Liver (tissue), 9 donors: ENCODE data around the gene IYD. TPM values are rescaled to one million over a fixed set of nuclear protein-coding genes. Genes with fewer than 3 reads are reported as not detected.

ENCODE experiments used
- DNase-seq: peaks from one replicate; pipeline ENCODE4 v3.0.0-alpha.2; 2017; ENCODE audit warnings: low spot score
- H3K27ac ChIP-seq, 2 donors: one replicate each; pipeline ENCODE4 v1.7.0; 2013; ENCODE audit warnings: inconsistent platforms in 2 of 2, low read length in 2 of 2, control low read depth in 1 of 2, low read depth in 1 of 2, mild to moderate bottlenecking in 1 of 2
- H3K27me3 ChIP-seq, 4 donors: one replicate each; pipeline versions ENCODE4 v1.6.1 to v1.7.0; 2013; ENCODE audit warnings: low read length in 3 of 4, inconsistent platforms in 1 of 4, mild to moderate bottlenecking in 1 of 4, moderate library complexity in 1 of 4; ENCODE audit not compliant: control insufficient read depth in 4 of 4, insufficient read depth in 4 of 4
- H3K36me3 ChIP-seq, 4 donors: one replicate each; pipeline versions ENCODE4 v1.6.1 to v1.7.0; 2013; ENCODE audit warnings: low read length in 3 of 4, mild to moderate bottlenecking in 3 of 4, low read depth in 1 of 4, moderate library complexity in 1 of 4; ENCODE audit not compliant: control insufficient read depth in 4 of 4, insufficient read depth in 3 of 4
- H3K4me1 ChIP-seq, 4 donors: one replicate each; pipeline versions ENCODE4 v1.6.1 to v1.7.0; 2013; ENCODE audit warnings: low read length in 3 of 4, mild to moderate bottlenecking in 3 of 4, moderate library complexity in 1 of 4; ENCODE audit not compliant: control insufficient read depth in 4 of 4, insufficient read depth in 4 of 4
- H3K4me3 ChIP-seq, 3 donors: one replicate each; pipeline versions ENCODE4 v1.6.1 to v1.7.0; 2013; ENCODE audit warnings: low read length in 3 of 3, control low read depth in 1 of 3, low read depth in 1 of 3, mild to moderate bottlenecking in 1 of 3
- H3K9ac ChIP-seq, 2 donors: one replicate each; pipeline ENCODE4 v1.7.0; 2013; ENCODE audit warnings: low read length in 2 of 2, mild to moderate bottlenecking in 2 of 2, moderate library complexity in 2 of 2, control low read depth in 1 of 2, low read depth in 1 of 2
- H3K9me3 ChIP-seq, 4 donors: one replicate each; pipeline versions ENCODE4 v1.6.1 to v1.7.0; 2013; ENCODE audit warnings: low read length in 3 of 4; ENCODE audit not compliant: control insufficient read depth in 4 of 4
- FOXA1 ChIP-seq: IDR thresholded peaks from 2 replicates; pipeline ENCODE4 v1.6.1; 2016; ENCODE audit warnings: antibody characterized with exemption
- FOXA2 ChIP-seq: IDR thresholded peaks from 2 replicates; pipeline ENCODE4 v1.6.1; 2016; ENCODE audit warnings: antibody characterized with exemption
- GABPA ChIP-seq, 2 donors: IDR thresholded peaks in 1 of 2; conservative IDR thresholded peaks in 1 of 2; 2 replicates each; pipeline ENCODE4 v1.6.1; 2016; ENCODE audit warnings: antibody characterized with exemption in 2 of 2, mild to moderate bottlenecking in 1 of 2, moderate library complexity in 1 of 2
- HNF4A ChIP-seq, 2 donors: conservative IDR thresholded peaks; 2 replicates each; pipeline ENCODE4 v1.6.1; 2016; ENCODE audit warnings: antibody characterized with exemption in 2 of 2, mild to moderate bottlenecking in 2 of 2
- HNF4G ChIP-seq: IDR thresholded peaks from 2 replicates; pipeline ENCODE4 v1.6.1; 2016; ENCODE audit warnings: antibody characterized with exemption
- JUND ChIP-seq, 2 donors: IDR thresholded peaks; 2 replicates each; pipeline ENCODE4 v1.6.1; 2016; ENCODE audit warnings: antibody characterized with exemption in 2 of 2
- RAD21 ChIP-seq, 2 donors: IDR thresholded peaks; 2 replicates each; pipeline ENCODE4 v1.6.1; 2016; ENCODE audit warnings: antibody characterized with exemption in 2 of 2, mild to moderate bottlenecking in 2 of 2
- RXRA ChIP-seq, 2 donors: IDR thresholded peaks; 2 replicates each; pipeline ENCODE4 v1.6.1; 2017 to 2018; ENCODE audit warnings: antibody characterized with exemption in 2 of 2, mild to moderate bottlenecking in 1 of 2
- SP1 ChIP-seq: IDR thresholded peaks from 2 replicates; pipeline ENCODE4 v1.6.1; 2018; ENCODE audit warnings: antibody characterized with exemption, mild to moderate bottlenecking
- TAF1 ChIP-seq: conservative IDR thresholded peaks from 2 replicates; pipeline ENCODE4 v1.6.1; 2016; ENCODE audit warnings: antibody characterized with exemption, mild to moderate bottlenecking
- YY1 ChIP-seq: IDR thresholded peaks from 2 replicates; pipeline ENCODE4 v1.6.1; 2016; ENCODE audit warnings: antibody characterized with exemption, mild to moderate bottlenecking
- WGBS: extraction: QIAGEN DNeasy Blood & Tissue Kit; methylation state at CpG from one replicate; pipeline ENCODE4 v1.1.7; 2013; 5-methylcytosine and 5-hydroxymethylcytosine counted together
- polyA plus RNA-seq, 2 donors: library from polyadenylated mRNA; stranded (reverse) in 1 of 2; unstranded in 1 of 2; fragments of 200-250 nt in 1 of 2; fragments of >200 nt in 1 of 2; fragmentation: Nextera tagmentation in 1 of 2; extraction: Ambion mirVana in 1 of 2; gene quantifications; one replicate each; pipeline versions ENCODE4 v1.2.1 to v1.2.3, GENCODE V29; 2013 to 2015
- total RNA-seq, 2 donors: library from RNA; depleted of rRNA; stranded (reverse); fragments of >200 nt; gene quantifications; one replicate each; pipeline ENCODE4 v1.2.3, GENCODE V29; 2014
- TF ChIP-seq, protein P1 (sequence below): IDR thresholded peaks from 2 replicates; pipeline ENCODE4 v1.6.1; 2016; ENCODE audit warnings: antibody characterized with exemption
- TF ChIP-seq, protein P2 (sequence below): fragments of 150-350 bp; IDR thresholded peaks from 2 replicates; pipeline ENCODE4 v1.5.1; 2017; ENCODE audit warnings: improper control_type of control experiment, low read depth, low read length; ENCODE audit not compliant: missing input control
- TF ChIP-seq, protein P3 (sequence below): IDR thresholded peaks from 2 replicates; pipeline ENCODE4 v1.6.1; 2016; ENCODE audit warnings: antibody characterized with exemption
- TF ChIP-seq, protein P4 (sequence below): IDR thresholded peaks from 2 replicates; pipeline ENCODE4 v1.6.1; 2016; ENCODE audit warnings: antibody characterized with exemption, mild to moderate bottlenecking
- TF ChIP-seq, protein P5 (sequence below): IDR thresholded peaks from 2 replicates; pipeline ENCODE4 v1.6.1; 2016; ENCODE audit warnings: antibody characterized with exemption
- donor health status: healthy.
- donor health status: healthy.
- donor health status: healthy.
- donor health status: healthy.
- donor health status: healthy.

The IYD gene
- total and polyA plus RNA-seq, 4 donors, result 1.6 to 6.2 (median 2.6) TPM

DNA sequence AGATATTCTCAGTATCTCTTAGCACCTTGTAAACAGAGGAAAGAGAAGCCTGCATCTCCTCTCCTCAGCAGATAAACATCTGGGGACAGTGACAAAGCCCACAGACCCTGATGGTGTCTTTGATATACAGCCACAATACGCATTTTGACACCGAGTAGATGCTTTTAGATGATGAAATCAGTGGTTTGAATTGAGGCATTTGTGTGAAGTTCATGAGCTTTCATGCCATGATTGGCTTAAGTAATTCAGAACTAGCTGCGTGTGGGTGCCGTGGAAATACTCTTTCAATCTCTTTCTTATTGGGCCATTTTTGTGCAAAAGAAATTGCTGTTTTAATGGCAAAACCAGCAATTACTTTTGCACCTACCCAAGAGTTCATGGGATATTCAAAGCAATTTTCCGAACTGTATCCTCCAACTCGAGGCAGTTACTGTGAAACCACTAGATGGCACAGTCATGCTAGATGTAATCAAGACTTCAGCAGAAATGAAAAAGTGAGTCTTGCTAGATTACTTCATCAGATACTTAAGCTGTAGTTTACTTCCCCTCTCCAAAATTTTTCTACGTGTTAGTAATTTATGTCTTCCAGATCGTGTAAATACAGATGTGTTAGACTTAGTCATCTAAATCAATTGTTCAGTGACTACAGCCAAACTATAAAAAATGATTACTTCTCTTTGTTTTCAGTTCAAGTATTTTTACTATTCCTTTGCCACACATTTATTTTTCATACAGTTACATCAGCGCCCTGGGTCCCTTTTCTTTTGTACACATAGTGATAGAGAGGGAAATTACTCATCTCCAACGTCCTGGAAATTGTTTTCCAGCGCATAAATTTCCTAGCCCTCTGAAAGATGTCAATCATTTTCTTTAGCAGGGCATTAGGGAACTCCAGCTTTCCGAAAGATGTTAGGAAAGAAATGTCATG is 49.4 kb downstream of the IYD start (continued):
- TF ChIP-seq TAF1, result no peak
- TF ChIP-seq, protein P1, sequence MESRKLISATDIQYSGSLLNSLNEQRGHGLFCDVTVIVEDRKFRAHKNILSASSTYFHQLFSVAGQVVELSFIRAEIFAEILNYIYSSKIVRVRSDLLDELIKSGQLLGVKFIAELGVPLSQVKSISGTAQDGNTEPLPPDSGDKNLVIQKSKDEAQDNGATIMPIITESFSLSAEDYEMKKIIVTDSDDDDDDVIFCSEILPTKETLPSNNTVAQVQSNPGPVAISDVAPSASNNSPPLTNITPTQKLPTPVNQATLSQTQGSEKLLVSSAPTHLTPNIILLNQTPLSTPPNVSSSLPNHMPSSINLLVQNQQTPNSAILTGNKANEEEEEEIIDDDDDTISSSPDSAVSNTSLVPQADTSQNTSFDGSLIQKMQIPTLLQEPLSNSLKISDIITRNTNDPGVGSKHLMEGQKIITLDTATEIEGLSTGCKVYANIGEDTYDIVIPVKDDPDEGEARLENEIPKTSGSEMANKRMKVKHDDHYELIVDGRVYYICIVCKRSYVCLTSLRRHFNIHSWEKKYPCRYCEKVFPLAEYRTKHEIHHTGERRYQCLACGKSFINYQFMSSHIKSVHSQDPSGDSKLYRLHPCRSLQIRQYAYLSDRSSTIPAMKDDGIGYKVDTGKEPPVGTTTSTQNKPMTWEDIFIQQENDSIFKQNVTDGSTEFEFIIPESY, result no peak
- TF ChIP-seq RXRA (IDR thresholded peaks at IDR 0.05), result no peak
- TF ChIP-seq FOXA1, result no peak
- no peak for TF ChIP-seq JUND (IDR thresholded peaks at IDR 0.05)
- no peak for TF ChIP-seq HNF4G
- no peak for TF ChIP-seq GABPA (IDR thresholded peaks at IDR 0.05 in 1 of 2, conservative IDR thresholded peaks at IDR 0.05 in 1 of 2)

DNA sequence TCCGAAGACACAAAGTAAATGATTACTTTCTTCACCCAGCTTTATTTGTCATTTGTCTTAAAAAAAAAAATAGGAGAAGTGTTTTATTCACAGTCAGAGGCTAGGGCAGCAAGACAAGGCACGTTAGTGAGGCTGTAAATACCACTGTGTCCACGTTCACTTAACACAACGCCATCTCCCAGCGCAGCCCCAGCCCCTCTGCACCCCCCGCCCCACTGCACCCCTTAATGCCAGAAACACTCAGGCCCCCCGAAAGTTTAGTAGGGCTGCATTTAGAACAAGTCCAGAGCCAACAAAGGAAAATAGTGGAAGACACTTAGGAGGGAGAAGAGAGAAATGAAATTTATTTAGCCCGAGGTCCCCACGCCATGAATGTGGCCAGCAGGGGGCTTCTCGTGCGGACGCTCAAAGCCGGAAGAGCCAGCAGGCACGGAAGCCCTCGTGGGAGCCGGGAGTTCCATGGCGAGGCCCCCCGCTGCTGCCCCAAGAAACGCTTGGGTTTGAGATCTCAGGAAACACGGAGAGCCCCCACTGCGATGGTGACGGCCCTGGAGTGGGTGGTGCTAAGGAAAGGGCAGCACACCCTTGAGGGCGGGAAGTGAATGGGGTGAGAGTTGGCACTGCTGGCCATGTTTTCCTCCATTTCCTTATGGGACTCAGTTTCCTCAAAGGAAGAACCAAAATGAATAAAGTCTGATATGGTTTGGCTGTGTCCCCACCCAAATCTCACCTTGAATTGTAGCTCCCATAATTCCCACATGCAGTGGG is 50.2 kb downstream of the IYD start:
- TF ChIP-seq, protein P2, sequence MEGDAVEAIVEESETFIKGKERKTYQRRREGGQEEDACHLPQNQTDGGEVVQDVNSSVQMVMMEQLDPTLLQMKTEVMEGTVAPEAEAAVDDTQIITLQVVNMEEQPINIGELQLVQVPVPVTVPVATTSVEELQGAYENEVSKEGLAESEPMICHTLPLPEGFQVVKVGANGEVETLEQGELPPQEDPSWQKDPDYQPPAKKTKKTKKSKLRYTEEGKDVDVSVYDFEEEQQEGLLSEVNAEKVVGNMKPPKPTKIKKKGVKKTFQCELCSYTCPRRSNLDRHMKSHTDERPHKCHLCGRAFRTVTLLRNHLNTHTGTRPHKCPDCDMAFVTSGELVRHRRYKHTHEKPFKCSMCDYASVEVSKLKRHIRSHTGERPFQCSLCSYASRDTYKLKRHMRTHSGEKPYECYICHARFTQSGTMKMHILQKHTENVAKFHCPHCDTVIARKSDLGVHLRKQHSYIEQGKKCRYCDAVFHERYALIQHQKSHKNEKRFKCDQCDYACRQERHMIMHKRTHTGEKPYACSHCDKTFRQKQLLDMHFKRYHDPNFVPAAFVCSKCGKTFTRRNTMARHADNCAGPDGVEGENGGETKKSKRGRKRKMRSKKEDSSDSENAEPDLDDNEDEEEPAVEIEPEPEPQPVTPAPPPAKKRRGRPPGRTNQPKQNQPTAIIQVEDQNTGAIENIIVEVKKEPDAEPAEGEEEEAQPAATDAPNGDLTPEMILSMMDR, result peak; percentile 70
- TF ChIP-seq FOXA2 (no peak), SP1 (no peak), RXRA (IDR thresholded peaks at IDR 0.05) (peak in 1 of 2 donors; percentile 16), TAF1 (no peak), RAD21 (IDR thresholded peaks at IDR 0.05) (peak; percentile 79 to 91)
- DNase-seq, result peak; percentile 72
- Histone ChIP-seq H3K27ac (peak overlapping the region; percentile 68 to 73), H3K9ac (peak overlapping the region; percentile 24 to 64), H3K4me3 (peak overlapping the region; percentile 63 to 68 (median 67)), H3K27me3 (no peaks in the 10 kb centered on the region), H3K4me1 (peaks cover 0 to 7% (median 2%) of the 10 kb centered on the region in 4 donors), H3K36me3 (no peaks in the 10 kb centered on the region), H3K9me3 (no peaks in the 10 kb centered on the region)
- WGBS, result 4% methylated on average over 23 of the region's 23 CpGs

DNA sequence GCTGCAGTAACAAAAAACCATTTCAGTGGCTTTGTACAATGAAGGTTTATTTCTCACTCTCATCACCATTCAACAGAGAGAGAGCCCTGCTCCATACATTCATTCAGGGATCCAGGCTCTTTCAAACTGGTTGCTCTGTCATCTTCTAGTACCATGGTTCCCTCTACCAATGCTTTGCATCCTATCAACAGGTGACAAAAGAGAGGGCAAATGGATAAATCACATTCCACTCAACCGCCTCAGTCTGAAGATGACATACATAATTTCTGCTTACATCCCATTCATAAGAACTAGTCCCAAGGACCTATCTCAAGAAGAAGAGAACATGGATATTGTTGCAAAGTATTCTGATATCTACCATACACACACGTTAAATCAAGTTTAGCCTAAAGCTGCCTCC is 51.6 kb downstream of the IYD start:
- DNase-seq, result no peak
- Histone ChIP-seq H3K27ac (no peak overlapping the region), H3K36me3 (no peaks in the 10 kb centered on the region), H3K27me3 (no peaks in the 10 kb centered on the region), H3K4me3 (no peak overlapping the region), H3K9ac (no peak overlapping the region), H3K4me1 (peaks cover 0 to 11% (median 3%) of the 10 kb centered on the region in 4 donors), H3K9me3 (no peaks in the 10 kb centered on the region)
- no peak for TF ChIP-seq JUND (IDR thresholded peaks at IDR 0.05)
- no peak for TF ChIP-seq TAF1
- TF ChIP-seq FOXA1, result no peak
- no peak for TF ChIP-seq GABPA (IDR thresholded peaks at IDR 0.05 in 1 of 2, conservative IDR thresholded peaks at IDR 0.05 in 1 of 2)
- no peak for TF ChIP-seq HNF4G
- TF ChIP-seq, protein P3, sequence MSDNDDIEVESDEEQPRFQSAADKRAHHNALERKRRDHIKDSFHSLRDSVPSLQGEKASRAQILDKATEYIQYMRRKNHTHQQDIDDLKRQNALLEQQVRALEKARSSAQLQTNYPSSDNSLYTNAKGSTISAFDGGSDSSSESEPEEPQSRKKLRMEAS, result no peak
- no peak for TF ChIP-seq SP1
- TF ChIP-seq, protein P2, result no peak
- TF ChIP-seq HNF4A (conservative IDR thresholded peaks at IDR 0.05), result no peak
- no peak for TF ChIP-seq RXRA (IDR thresholded peaks at IDR 0.05)
- no peak for TF ChIP-seq RAD21 (IDR thresholded peaks at IDR 0.05)
- no peak for TF ChIP-seq FOXA2
- TF ChIP-seq, protein P4, sequence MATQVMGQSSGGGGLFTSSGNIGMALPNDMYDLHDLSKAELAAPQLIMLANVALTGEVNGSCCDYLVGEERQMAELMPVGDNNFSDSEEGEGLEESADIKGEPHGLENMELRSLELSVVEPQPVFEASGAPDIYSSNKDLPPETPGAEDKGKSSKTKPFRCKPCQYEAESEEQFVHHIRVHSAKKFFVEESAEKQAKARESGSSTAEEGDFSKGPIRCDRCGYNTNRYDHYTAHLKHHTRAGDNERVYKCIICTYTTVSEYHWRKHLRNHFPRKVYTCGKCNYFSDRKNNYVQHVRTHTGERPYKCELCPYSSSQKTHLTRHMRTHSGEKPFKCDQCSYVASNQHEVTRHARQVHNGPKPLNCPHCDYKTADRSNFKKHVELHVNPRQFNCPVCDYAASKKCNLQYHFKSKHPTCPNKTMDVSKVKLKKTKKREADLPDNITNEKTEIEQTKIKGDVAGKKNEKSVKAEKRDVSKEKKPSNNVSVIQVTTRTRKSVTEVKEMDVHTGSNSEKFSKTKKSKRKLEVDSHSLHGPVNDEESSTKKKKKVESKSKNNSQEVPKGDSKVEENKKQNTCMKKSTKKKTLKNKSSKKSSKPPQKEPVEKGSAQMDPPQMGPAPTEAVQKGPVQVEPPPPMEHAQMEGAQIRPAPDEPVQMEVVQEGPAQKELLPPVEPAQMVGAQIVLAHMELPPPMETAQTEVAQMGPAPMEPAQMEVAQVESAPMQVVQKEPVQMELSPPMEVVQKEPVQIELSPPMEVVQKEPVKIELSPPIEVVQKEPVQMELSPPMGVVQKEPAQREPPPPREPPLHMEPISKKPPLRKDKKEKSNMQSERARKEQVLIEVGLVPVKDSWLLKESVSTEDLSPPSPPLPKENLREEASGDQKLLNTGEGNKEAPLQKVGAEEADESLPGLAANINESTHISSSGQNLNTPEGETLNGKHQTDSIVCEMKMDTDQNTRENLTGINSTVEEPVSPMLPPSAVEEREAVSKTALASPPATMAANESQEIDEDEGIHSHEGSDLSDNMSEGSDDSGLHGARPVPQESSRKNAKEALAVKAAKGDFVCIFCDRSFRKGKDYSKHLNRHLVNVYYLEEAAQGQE, result no peak
- TF ChIP-seq, protein P5, sequence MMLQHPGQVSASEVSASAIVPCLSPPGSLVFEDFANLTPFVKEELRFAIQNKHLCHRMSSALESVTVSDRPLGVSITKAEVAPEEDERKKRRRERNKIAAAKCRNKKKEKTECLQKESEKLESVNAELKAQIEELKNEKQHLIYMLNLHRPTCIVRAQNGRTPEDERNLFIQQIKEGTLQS, result no peak
- no peak for TF ChIP-seq YY1
- 98% methylated on average over 2 of the region's 2 CpGs for WGBS
